OCI-LY7 (cell line): ENCODE measurements around the gene CLIC4. TPM values are rescaled to one million over a fixed set of nuclear protein-coding genes. Genes with fewer than 3 reads are reported as not detected.
"Not testable (repeated sequence)": the region's sequence is repeated elsewhere in the genome, so short reads cannot be mapped to it uniquely, and the experiment has no call there.

ENCODE experiments used
- BruUV-seq: library from RNA; stranded (reverse); fragments of 400-500 nt; replicated peaks from 2 replicates; lab custom pipeline; 2021; lab: Mats Ljungman, UMichigan
- CTCF ChIA-PET: fragments of 300-600 bp; sonication (Branson Sonifier 250); formaldehyde crosslinking; loops from one replicate; lab custom pipeline; 2022; ENCODE audit warnings: antibody characterized with exemption; ENCODE audit not compliant: unreplicated experiment; lab: Charles Lee
- POLR2A ChIA-PET: fragments of 300-600 bp; sonication (Branson Sonifier 250); formaldehyde crosslinking; loops from one replicate; lab custom pipeline; 2022; ENCODE audit warnings: antibody characterized with exemption; lab: Charles Lee
- DNase-seq: peaks from one replicate; pipeline ENCODE4 v3.0.0-alpha.2; 2015; ENCODE audit warnings: low spot score
- H2AFZ ChIP-seq: fragments of 200-600 bp; sonication (generic), shearing (Covaris generic); 2 replicates; pipeline ENCODE4 v1.6.1; 2014; ENCODE audit warnings: mild to moderate bottlenecking, antibody characterized with exemption, low read length, moderate library complexity
- H3K27ac ChIP-seq: fragments of 200-600 bp; sonication (generic); 2 replicates; pipeline ENCODE4 v1.5.1; 2014; ENCODE audit warnings: mixed run types, low read depth, mild to moderate bottlenecking, moderate library complexity, low read length, inconsistent platforms; ENCODE audit not compliant: poor library complexity, severe bottlenecking
- H3K36me3 ChIP-seq: fragments of 200-600 bp; sonication (generic); 2 replicates; pipeline ENCODE4 v1.6.1; 2014; ENCODE audit warnings: mild to moderate bottlenecking, antibody characterized with exemption, low read length, moderate library complexity, mixed read lengths; ENCODE audit not compliant: insufficient read depth
- H3K4me1 ChIP-seq: fragments of 200-600 bp; sonication (generic); 2 replicates; pipeline ENCODE4 v1.5.1; 2014; ENCODE audit warnings: mild to moderate bottlenecking, low read length; ENCODE audit not compliant: insufficient read depth, poor library complexity, severe bottlenecking
- H3K4me2 ChIP-seq: fragments of 200-600 bp; sonication (generic); 2 replicates; pipeline ENCODE4 v1.6.1; 2014; ENCODE audit warnings: mild to moderate bottlenecking, low read length
- H3K4me3 ChIP-seq: fragments of 200-600 bp; sonication (generic); 2 replicates; pipeline ENCODE4 v1.5.1; 2014; ENCODE audit warnings: mild to moderate bottlenecking, low read depth, low read length; ENCODE audit not compliant: poor library complexity, severe bottlenecking
- H3K79me2 ChIP-seq: fragments of 200-600 bp; sonication (generic); 2 replicates; pipeline ENCODE4 v1.6.1; 2016; ENCODE audit warnings: low read depth, mild to moderate bottlenecking, low read length, moderate library complexity, mixed read lengths; ENCODE audit not compliant: insufficient read depth
- H3K9me2 ChIP-seq: fragments of 200-600 bp; sonication (generic); 2 replicates; pipeline ENCODE4 v1.6.1; 2016; ENCODE audit warnings: mild to moderate bottlenecking, low read length, mixed read lengths; ENCODE audit not compliant: insufficient read depth
- H3K9me3 ChIP-seq: fragments of 200-600 bp; sonication (generic); 2 replicates; pipeline ENCODE4 v1.6.1; 2014; ENCODE audit warnings: mild to moderate bottlenecking, mixed run types, low read length, mixed read lengths
- H4K20me1 ChIP-seq: fragments of 200-600 bp; sonication (generic); 2 replicates; pipeline ENCODE4 v1.6.1; 2014; ENCODE audit warnings: mild to moderate bottlenecking, antibody characterized with exemption, low read length, moderate library complexity, mixed read lengths; ENCODE audit not compliant: insufficient read depth
- CTCF ChIP-seq: fragments of 200-600 bp; sonication (generic); conservative IDR thresholded peaks from 2 replicates; pipeline ENCODE4 v1.5.1; 2014; ENCODE audit warnings: mild to moderate bottlenecking, antibody characterized with exemption, low read length, moderate library complexity, mixed read lengths
- EZH2phosphoT487 ChIP-seq: fragments of 200-600 bp; sonication (generic); IDR thresholded peaks from 2 replicates; pipeline ENCODE4 v1.6.1; 2018; ENCODE audit warnings: low read depth, borderline replicate concordance, mild to moderate bottlenecking, mixed run types, antibody characterized with exemption, low read length, moderate library complexity, mixed read lengths
- intact Hi-C: fragments of 100-400 bp; cut with micrococcal nuclease; formaldehyde crosslinking; loops from one replicate; pipeline ENCODE4 v1.10.0; 2022; ENCODE audit not compliant: unreplicated experiment
- total RNA-seq, 2 experiments: library from RNA; depleted of rRNA in 1 of 2; stranded (reverse); fragments of >200 nt in 1 of 2; shearing (Covaris generic) in 1 of 2; gene quantifications; 2 replicates each; pipeline ENCODE4 v1.2.3, GENCODE V29; 2014 to 2022

Gene CLIC4
- total RNA-seq, 2 experiments from 2014 or later = 35.5 to 116 TPM

GRCh38 chr1:24790490-24790889, 45.2 kb downstream of the CLIC4 start:
- Histone ChIP-seq H3K36me3 (peaks cover 20% of the 10 kb centered on the region), H3K9me2 (no peaks in the 10 kb centered on the region), H3K9me3 (no peaks in the 10 kb centered on the region), H3K4me2 (no peak overlapping the region), H3K79me2 (peaks cover 90% of the 10 kb centered on the region), H3K4me3 (no peak overlapping the region), H4K20me1 (peaks cover 14% of the 10 kb centered on the region), H2AFZ (no peak overlapping the region), H3K27ac (no peak overlapping the region), H3K4me1 (peaks cover 5% of the 10 kb centered on the region)
- ChIA-PET POLR2A (no interaction called here), CTCF (no interaction called here)
- intact Hi-C loops = no loop called here
- BruUV-seq = no TSS peak
- TF ChIP-seq EZH2phosphoT487 = no peak
- TF ChIP-seq CTCF = no peak
- DNase-seq = no peak

- Histone ChIP-seq H3K4me3 (no peak overlapping the region), H3K4me1 (peaks cover 5% of the 10 kb centered on the region), H3K9me2 (no peaks in the 10 kb centered on the region), H4K20me1 (peaks cover 14% of the 10 kb centered on the region), H3K27ac (no peak overlapping the region), H3K79me2 (peaks cover 93% of the 10 kb centered on the region), H3K36me3 (peaks cover 22% of the 10 kb centered on the region), H3K9me3 (peaks cover 10% of the 10 kb centered on the region), H2AFZ (no peak overlapping the region), H3K4me2 (no peak overlapping the region)
- no peak for DNase-seq
- intact Hi-C loops = no loop called here
- ChIA-PET POLR2A (interaction anchor here (0.5 to 0.6 kb wide), 2 partner anchors 8 to 29 kb away, joined by 3 to 6 read pairs; no protein-coding TSS in a partner anchor), CTCF (no interaction called here)
- BruUV-seq = no TSS peak
- TF ChIP-seq CTCF (no peak), EZH2phosphoT487 (no peak)
These were observed 48.3 kb downstream of the CLIC4 start for GRCh38 chr1:24793447-24794129.

- DNase-seq, H3K9me2 ChIP-seq, H2AFZ ChIP-seq, H3K4me2 ChIP-seq, H3K4me3 ChIP-seq, CTCF ChIA-PET, BruUV-seq, H3K9me3 ChIP-seq, H3K27ac ChIP-seq, H3K4me1 ChIP-seq, intact Hi-C loops: not testable (repeated sequence)
- Histone ChIP-seq H4K20me1 (peaks cover 14% of the 10 kb centered on the region), H3K79me2 (peaks cover 88% of the 10 kb centered on the region), H3K36me3 (peaks cover 19% of the 10 kb centered on the region)
- POLR2A ChIA-PET = interaction anchor here (0.6 kb wide), 1 partner anchor 29 kb away, joined by 3 read pairs; no protein-coding TSS in a partner anchor
These were observed 48.9 kb downstream of the CLIC4 start for GRCh38 chr1:24794130-24794502.
